GM18873 (cell line): Measurements from ENCODE around the gene STAT5B.
"Not testable (repeated sequence)": the region's sequence is repeated elsewhere in the genome, so short reads cannot be mapped to it uniquely, and the experiment has no call there.

Source experiments
- ATAC-seq: cut with Tn5 transposase; IDR thresholded peaks from one replicate; pipeline ENCODE4 v1.9.1; 2021; ENCODE audit warnings: mild to moderate bottlenecking, moderate library complexity, moderate number of reproducible peaks; ENCODE audit not compliant: unreplicated experiment, low FRiP score

The STAT5B gene

GRCh38 chr17:42307362-42307927, 31.3 kb upstream of the STAT5B start:
- no peak for ATAC-seq

GRCh38 chr17:42306385-42306667, 30.1 kb upstream of the STAT5B start:
- ATAC-seq: no peak

GRCh38 chr17:42305543-42306384, 29.6 kb upstream of the STAT5B start:
- no peak for ATAC-seq

GRCh38 chr17:42305031-42305330, 28.8 kb upstream of the STAT5B start:
- ATAC-seq: not testable (repeated sequence)

- no peak for ATAC-seq
Observed at GRCh38 chr17:42304187-42305030, 28.2 kb upstream of the STAT5B start.

- no peak for ATAC-seq
Observed at GRCh38 chr17:42303694-42304093, 27.5 kb upstream of the STAT5B start.

- no peak for ATAC-seq
Observed at GRCh38 chr17:42301022-42301421, 24.8 kb upstream of the STAT5B start.

GRCh38 chr17:42299913-42300312, 23.7 kb upstream of the STAT5B start:
- not testable (repeated sequence) for ATAC-seq

GRCh38 chr17:42299361-42299760, 23.2 kb upstream of the STAT5B start:
- not testable (repeated sequence) for ATAC-seq

GRCh38 chr17:42297775-42298174, 21.6 kb upstream of the STAT5B start:
- ATAC-seq: not testable (repeated sequence)

- no peak for ATAC-seq
Observed at GRCh38 chr17:42296012-42296411, 19.8 kb upstream of the STAT5B start.

GRCh38 chr17:42294469-42295398, 18.5 kb upstream of the STAT5B start:
- ATAC-seq: no peak

- ATAC-seq: no peak
Observed at GRCh38 chr17:42291129-42291528, 14.9 kb upstream of the STAT5B start.

GRCh38 chr17:42290577-42290976, 14.4 kb upstream of the STAT5B start:
- no peak for ATAC-seq

GRCh38 chr17:42289611-42290181, 13.5 kb upstream of the STAT5B start:
- ATAC-seq: no peak

- ATAC-seq: no peak
Observed at GRCh38 chr17:42288803-42289610, 12.8 kb upstream of the STAT5B start.

- ATAC-seq: no peak
Observed at GRCh38 chr17:42287977-42288802, 12.0 kb upstream of the STAT5B start, which contains the start of gene STAT5A. Gene STAT5A (plus strand): TSS chr17:42288498. CDS start chr17:42289412, 914 bp downstream.

- ATAC-seq: no peak
Observed at GRCh38 chr17:42287305-42287976, 11.2 kb upstream of the STAT5B start.
